ENCODE measurements around the gene ADGRD1.
"Not testable (repeated sequence)": the region's sequence is repeated elsewhere in the genome, so short reads cannot be mapped to it uniquely, and the experiment has no call there.

ADGRD1 gene

DNA sequence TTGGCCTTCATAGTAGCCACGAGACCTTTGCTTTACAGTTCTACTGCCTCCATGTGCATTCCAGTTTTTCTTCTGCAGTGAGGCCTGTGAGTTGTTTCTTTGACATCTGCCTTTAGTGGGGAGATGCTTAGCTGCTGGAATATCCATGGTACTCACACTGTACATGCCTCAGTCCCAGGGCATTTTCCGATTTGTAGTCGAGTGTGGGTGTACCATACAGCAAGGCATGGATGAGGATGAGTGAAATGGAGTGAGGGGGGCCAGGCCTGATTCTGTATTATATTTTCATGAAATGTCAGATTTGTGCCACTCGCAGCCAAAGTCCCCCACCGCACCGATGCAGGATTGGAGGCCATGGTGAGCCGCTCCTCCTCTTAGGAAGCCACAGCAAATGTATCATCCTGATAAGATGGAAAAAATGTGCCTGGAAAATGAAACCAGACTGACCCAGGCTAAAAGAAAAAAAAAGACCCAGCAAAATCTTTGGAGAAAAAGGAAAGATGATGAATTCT, 173.0 kb downstream of the ADGRD1 start:
- no peak for DNase-seq

DNA sequence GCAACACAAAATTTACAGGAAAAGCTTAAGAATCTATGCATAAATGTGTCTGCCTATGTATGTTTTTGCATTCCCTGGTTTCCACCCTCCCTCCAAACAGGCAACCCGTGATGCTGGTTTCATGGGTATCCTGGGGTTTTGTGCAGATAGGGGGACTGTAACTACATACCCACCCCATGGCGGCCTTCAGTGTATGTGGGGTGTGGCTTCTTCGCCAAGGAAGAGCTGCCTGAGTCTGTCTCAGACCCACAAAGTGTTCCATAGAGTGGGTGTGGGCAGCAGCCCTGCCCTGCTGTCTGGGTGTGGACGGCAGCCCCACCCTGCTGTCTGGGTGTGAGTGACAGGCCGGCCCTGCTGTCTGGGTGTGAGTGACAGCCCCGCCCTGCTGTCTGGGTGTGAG, 174.8 kb downstream of the ADGRD1 start:
- no peak for DNase-seq

DNA sequence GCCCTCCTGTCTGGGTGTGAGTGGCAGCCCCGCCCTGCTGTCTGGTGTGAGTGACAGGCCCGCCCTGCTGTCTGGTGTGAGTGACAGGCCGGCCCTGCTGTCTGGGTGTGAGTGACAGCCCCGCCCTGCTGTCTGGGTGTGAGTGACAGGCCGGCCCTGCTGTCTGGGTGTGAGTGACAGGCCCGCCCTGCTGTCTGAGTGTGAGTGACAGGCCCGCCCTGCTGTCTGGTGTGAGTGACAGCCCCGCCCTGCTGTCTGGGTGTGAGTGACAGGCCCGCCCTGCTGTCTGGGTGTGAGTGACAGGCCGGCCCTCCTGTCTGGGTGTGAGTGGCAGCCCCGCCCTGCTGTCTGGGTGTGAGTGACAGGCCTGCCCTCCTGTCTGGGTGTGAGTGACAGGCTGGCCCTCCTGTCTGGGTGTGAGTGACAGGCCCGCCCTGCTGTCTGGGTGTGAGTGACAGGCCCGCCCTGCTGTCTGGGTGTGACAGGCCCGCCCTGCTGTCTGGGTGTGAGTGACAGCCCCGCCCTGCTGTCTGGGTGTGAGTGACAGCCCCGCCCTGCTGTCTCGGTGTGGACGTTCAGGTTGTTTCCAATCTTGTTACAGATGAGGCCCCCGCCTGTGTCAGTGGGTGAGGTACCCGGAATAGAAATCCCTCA, 175.4 kb downstream of the ADGRD1 start:
- not testable (repeated sequence) for DNase-seq

DNA sequence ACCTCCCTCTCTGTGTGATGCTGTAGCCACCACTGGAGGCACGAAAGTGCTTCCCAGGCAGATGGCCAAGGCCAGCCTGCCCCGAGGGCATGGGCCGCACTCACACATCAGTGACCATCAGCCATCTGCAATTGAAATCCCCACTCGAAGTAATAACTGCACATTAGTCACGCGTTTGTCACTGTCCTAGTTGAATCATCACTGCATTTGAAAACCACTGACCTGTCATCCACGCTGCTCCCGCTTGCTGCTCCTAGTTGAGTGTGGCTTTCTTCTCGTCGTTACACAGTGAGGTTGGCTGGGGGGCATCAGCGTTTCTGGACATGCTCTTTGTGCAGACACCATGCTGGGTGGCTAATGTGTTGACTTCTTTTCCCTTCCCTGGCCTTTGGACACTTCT, 176.1 kb downstream of the ADGRD1 start:
- no peak for DNase-seq

DNA sequence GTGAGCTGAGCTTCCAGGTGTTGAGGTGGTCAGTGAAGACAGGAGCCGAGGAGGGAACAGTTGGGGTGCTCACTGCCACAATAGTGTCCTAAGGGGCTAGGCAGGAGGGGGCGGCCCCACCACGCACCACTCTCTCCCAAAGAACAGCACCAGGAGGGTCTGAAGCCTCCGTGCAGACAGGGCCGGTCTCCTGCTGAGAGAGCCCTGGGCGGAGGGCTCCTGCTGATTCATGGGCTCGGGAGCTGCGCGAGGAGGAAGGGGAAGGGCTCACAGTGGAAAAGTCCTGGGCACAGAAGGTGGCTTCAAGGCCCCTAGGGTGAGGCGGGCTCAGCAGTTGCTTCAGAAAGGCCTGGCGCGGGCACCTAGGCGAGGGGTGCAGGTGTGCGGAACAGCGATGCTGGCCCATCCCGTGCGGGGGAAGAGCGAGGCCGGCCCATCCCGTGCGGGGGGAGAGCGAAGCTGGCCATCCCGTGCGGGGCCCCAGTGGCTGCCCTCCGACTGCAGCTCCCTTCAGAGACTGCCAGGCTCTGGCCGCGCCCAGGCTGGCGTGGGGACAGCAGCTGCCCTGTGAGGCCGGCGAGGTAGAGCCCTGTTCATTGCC, 176.7 kb downstream of the ADGRD1 start:
- DNase-seq: no peak

DNA sequence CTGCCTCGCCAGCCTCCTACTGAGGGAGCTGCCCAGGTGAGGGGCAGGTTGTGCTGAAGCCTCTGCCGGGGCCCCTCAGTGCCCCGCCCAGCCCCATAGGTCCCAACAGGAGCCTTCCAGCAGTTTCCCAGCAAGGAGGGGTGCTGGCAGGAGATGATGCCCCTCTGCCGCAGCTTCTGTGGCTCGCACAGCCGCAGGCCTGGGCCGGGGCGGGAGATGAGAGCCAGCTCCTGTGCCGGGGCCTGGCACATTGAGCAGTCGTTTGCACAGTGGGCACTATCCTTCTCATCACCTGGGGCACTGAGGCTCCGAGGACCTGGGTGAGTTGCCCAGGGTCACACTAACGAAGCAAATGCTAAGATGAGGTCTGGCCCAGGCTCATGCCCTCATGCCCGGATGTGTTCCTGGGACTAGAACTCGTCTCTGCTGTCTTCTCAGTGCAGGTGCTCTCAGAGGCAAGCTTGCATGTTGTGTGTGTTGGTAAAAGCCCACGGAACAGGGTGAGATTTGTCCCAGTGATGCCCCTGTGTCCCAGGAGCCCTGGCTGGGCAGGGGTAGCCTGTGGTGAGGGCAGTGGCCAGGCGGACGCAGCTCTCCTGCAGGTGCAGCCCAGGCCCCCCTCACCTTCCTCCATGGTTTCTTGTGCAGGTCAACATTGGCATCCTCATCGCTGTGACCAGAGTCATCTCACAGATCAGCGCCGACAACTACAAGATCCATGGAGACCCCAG, 177.5 kb downstream of the ADGRD1 start:
- DNase-seq: no peak

DNA sequence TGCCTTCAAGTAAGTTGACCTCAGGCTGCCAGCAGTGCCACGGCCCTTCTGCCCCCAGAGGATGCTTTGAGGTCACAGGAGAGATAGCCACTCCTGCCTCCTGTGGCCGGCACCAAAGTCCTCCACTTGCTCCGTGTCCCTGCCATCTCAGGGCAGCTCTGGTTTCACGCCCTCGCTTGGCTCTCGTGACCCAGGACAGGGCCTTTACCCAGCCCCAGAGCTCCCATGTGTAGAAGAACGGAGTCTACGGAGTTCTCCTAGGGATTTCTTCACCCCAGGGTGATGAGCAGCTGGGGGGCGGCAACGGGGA, 178.1 kb downstream of the ADGRD1 start:
- DNase-seq: no peak

DNA sequence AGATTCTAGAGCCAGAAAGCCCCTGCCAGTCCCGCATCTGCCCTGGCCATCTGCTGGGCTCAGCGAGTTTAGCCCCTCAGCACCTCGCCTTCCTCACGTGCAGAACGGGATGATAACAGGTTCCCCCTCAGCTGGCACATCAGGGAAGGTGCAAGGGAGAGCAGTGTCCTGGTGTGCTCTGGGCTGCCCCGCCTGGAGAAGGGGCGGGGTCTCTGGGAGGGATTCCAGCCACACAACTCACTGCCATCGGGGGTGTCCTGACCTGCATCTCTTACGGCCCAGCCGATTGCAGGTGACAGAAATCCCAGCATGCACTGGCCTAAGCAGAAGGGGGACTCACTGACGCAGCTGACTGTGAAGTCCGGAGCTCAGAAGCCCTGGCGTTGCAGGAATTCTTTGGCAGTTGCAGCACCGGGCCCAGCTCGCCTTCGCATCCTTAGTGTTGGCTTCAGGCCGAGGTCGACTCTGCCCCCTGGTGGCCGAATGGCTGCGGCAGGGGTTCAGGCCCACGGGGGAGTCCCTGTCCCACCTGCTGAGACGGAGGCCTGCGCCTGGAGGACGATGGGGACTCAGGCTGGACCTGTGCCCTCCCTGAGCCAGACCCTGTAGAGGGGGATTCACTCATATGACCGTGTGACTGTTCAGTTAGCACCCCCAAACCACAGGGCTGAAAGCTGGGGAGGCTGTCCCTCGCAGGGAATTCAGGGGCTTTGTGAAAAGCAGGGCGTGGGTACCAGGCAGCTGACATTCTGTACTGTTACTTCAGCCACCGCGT, 178.6 kb downstream of the ADGRD1 start:
- DNase-seq: peak; percentile 96

DNA sequence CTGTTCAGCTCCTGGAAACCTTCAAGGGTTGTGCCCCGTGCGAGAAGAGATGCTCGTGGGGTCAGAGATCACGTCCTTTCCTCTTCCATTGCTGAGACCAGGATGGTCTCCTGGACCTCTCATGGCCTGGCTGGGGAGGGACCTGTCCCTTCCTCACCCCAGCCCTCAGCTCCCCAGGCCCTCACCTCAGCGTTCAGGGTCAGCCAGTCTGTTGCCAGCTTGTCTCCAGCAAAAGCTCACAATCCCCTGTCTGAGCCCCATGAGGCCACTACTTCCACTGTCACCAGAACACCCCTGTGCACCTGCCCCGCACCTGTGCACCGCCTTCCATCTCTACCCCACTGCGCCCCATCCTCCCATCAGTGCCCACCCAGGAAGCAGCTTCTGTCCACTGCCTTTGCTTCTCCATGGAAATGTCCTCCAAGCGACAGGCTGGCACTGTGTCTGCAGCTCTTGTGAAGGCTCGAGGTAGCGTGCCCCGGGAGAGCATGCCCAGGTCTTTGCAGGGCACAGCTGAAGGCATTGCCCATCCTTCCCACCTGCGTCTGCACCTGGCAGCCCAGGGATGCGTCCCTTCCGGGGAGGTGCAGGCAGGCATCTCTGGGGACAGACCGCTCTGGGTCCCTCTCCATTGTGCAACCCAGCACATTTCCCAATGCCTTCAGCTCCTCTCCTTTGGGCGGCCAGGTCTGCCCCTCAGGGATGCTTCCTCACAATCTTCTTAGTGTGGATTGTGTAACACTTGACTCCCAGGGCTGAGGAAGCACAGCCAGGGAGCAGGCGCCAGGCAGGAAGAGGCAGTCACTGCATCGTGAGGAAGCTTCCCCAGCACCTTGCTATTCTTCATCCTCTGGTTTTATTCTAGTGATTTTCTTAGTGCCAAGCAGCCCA, 179.6 kb downstream of the ADGRD1 start:
- no peak for DNase-seq

DNA sequence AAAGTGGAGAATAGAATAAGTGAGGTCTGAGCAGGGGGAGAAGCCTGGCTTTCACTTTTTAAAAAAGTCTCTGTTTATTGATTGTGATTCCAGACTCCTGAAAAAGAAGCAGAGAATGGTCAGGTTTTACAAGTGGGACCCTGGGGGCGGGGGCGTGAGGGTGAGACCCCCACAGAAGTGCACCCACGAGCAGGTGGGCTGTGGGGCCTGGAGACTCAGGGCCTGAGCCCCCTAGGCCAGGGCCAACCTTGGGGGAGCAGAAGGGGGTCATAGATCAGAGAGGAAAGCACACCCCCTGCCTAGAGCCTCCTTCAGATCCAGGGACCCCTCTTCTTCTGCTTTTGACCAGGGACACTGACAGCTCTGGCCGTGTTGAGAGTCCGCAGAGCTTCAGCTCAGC, 180.3 kb downstream of the ADGRD1 start:
- no peak for DNase-seq

DNA sequence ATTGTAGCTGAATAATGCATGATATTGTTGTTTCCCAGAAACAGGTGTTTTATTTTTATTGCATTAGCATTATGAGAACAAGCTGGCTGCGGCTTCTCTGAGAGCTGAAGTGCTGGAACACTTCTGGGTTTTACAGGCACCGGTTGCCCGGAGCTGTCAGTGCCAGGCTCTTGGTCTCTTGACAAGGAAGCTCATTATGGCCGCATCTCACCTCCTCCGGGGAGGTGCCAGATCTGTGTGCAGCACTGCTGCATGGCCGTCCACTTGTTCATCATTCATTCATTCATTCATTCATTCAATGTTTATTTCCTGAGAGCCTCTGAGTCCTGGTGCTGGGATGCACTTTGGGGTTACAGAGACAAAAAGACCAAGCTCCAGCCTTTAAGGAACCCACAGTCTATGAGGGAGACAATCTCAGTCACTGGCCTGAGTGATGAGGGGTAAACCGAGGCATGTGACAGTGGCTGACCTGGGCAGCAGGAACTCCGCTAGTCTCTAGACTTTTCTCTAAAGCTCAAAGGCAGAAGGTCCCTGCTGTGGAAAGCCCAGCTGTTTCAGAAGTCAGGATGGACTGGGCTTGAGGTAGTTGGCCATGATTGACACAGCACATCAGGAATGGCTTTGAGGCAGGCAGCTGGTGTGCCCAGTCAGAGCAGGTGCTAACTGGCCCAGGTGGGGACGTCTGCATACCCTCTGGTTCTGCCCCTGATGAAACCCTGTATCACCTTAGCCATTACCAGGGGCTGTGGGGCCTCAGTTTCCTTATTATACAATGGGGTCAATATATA, 181.0 kb downstream of the ADGRD1 start:
- no peak for DNase-seq

DNA sequence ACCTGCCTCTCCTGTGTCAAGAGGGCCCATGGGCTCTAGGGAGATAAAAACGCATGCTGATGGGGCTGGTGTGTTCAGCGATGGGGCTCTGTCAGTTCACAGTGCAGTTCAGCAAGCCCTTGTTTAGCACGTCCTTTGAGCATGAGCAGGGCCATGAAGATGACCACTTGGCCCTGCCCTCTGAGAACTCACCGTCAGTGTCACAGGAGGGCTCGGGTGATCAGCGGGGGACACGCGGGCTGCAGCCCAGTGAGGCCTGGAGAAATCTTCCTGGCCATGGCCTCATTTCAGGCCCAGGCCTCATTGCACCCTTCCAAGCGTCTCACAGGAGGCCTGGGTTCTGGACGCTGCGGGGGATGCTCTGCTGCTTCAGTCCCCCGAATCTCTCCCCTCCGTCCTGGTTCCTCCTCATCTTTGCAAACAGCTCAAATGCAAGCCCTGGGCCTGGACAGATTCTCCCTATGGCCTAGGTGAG, 181.6 kb downstream of the ADGRD1 start:
- DNase-seq: no peak

DNA sequence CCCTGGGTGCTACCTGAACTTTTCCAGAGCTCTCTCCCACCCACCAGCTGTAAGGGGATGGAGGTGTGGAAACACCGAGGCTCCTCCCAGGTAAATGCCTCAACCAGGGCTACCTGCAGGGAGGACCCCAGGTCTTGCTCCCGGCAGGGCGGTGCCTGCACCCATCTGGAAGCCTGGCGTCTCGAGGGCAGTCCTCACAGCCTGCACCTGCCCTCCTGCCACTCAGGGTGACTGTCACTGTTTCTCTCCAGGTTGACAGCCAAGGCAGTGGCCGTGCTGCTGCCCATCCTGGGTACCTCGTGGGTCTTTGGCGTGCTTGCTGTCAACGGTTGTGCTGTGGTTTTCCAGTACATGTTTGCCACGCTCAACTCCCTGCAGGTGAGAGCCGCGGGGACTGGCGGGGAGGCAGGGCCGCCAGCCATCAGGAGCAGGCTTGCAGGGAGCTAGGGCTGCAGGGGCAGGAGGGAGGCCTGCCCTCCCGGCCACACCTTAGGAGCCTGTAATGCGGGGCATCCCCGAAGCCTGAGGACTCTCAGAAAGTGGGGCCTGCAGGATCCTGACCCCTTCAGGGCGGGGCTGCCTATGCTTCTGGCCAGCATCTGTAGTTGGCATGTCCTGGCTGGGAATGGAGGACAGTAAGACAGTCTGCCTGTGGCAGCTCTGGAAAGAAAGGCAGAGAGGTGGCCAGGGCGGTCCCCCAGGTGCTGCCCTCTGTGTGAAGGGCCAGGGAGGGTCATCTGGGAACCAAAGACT, 182.3 kb downstream of the ADGRD1 start:
- no peak for DNase-seq

DNA sequence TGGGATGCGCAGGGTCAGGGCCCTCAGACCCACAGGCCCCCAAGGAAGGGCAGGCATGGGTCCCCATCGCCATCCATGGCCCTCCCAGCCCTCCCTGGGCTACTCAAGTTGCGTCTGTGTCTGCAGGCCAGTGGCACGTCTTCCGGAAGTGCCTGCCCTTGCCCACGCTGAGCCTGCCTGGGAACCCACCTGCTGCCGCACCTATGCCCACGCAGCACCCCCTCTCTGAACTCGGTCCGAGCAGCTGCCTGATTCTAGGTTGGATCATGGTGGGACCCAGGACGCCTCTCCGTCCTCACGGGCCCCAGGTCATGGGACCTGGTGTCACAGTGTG, 182.8 kb downstream of the ADGRD1 start:
- DNase-seq: no peak

DNA sequence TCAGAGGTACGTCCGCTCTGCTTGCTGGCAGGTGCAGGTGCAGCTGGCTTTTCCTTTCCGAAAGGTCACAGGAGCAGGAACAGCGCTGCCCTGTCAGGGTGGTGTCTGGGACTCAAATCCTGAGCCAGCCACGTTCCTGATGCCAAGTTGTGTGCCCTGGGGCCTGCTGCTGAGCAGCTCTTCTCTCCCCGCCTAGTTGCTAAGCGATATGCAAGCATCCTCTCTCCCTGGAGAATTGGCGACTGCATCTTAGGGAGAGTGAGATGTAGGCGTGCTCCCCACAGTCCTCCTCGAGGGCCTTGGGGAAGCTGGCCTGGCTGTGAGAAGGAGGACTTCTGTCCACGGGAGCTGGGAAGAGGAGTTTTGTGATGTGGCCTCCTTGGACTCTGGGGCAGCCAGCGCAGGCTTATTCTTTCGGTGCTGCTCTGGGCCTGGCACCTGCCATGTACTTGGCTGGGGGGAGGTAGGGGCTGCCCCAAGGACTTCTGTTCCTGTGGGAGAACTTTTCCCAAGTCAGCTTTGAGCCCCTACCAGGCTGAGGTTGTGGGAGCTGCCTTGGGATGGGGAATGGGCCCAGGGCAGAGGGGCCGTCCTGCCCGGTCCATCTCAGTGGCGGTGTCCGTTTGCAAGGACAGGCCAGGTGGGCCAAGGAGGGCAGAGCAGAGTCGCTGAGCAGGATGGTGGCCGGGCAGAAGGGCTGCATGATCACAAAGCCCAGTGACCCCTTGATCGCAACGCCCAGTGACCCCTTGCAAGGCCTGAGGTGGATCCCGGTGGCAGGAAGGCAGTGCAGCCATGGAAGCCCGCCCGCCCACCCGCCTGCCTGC, 183.5 kb downstream of the ADGRD1 start:
- DNase-seq: no peak

DNA sequence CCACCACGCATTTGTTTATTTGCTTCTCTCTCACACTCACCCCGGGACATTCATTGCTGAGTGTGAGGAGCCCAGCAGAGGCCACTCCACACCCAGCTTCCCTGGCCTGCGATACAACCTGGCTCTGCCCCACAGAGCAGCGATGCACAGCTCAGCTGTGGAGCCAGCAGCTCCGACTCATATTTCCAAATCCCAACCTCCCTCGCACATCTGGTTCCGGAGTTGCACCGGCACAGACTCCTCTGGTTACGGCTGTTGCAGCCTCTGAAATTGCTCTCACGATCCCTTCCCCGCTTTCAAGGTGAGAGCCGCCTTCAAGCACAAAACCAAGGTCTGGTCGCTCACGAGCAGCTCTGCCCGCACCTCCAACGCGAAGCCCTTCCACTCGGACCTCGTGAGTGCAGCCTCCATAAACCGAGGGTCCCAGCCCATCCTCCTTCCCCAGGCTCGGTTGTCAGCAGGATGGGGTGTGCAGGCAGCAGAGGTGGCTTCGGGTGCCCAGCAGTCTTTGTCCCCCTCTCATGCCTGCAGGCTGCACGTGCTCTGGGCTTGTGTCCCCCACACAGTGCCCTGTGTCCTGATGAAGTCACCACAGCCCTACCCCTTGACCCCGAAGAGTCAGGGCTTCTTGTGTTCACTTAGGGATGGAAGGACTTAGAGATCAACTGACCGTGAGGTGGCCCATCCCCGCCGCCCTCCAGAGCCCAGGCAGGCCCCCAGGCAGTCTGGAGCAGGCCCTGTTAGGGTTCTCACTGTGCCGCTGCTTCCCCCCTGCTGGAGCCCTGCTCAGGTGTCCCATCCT, 184.3 kb downstream of the ADGRD1 start:
- no peak for DNase-seq

DNA sequence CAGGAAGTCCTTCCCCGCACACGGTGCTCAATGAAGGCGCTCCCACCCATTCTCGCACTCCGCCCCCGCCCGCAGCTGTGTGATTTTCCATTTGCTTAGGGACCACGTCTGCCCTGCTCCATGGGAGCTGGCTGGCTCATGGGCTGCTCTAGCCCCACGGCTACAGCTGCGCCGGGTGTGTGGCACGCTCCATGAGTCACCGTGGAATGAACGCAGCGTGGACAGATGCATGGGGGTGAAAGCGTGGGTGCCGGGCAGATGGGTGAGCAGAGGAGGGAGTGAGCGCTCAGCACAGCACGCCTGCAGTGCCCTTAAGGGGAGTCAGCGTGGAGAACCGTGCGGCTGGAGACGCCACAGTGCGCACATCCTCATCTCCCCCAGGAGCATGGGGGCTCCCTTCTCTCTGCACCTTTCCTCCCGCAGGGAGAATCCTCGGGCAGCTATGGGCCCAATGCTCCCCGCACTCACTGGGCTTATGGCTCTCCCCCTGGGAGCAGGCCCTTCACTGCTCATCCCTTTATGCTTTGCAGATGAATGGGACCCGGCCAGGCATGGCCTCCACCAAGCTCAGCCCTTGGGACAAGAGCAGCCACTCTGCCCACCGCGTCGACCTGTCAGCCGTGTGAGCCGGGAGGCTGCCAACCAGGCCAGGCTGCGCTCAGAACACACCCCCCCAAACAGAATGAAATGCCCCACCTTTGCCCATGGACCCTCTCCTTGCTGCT, 185.1 kb downstream of the ADGRD1 start:
- DNase-seq: no peak

DNA sequence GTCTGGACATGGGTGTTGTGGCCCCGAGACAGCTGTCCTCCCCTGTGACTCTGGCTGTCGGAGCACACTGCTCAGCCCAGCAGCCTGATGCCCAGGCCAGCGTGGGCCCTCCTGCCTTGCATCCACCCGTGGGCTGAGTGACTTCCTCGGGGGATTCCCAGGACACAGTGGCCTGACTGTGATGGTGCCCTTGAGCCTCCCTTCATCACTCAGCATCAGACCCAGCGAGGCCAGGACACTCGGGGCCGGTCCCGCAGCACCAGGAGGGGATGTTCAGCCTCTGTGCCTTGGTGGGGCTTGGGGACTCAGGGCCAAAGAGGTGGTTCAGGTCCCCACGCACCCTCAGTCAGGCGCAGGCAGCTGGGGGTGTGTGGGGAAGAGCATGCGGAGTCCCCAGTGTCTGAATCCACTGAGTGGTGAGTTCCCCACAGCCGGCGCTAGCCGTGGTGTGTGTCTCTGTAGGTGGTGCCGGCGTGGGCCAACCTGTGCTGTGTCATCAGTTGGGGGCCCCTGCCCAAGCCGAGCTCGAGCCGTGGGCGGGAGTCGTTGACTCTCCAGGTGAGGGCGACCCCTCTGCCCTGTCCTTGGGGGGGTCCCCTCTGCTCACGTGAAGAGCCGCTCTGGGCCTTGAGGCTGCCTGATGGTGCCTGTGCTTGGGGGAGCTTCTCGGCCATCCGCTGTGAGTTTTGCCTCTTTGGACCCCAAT, 185.8 kb downstream of the ADGRD1 start:
- DNase-seq: peak; percentile 38

Data from activated CD8-positive, alpha-beta memory T cell treated with anti-CD3 and anti-CD28 coated beads, Interleukin-2, amount 50 U/mL, for 48 hours (primary cell).